KMS-11 (cell line): ENCODE data around the gene CPNE6.

Experiments
- H2AFZ ChIP-seq: fragments of 200-600 bp; sonication (generic); 2 replicates; pipeline ENCODE4 v1.6.1; 2016; ENCODE audit warnings: antibody characterized with exemption, mixed run types, low read depth
- H3K27ac ChIP-seq: fragments of 200-600 bp; sonication (generic); 2 replicates; pipeline ENCODE4 v1.6.1; 2016; ENCODE audit warnings: mild to moderate bottlenecking, mixed run types
- H3K27me3 ChIP-seq: fragments of 200-600 bp; sonication (generic); 2 replicates; pipeline ENCODE4 v1.6.1; 2017; ENCODE audit warnings: mild to moderate bottlenecking, low read depth, mixed run types, moderate library complexity; ENCODE audit not compliant: insufficient read depth
- H3K36me3 ChIP-seq: fragments of 200-600 bp; sonication (generic); 2 replicates; pipeline ENCODE4 v1.6.1; 2017; ENCODE audit warnings: mild to moderate bottlenecking, mixed run types; ENCODE audit not compliant: insufficient read depth
- H3K4me1 ChIP-seq: fragments of 200-600 bp; sonication (generic); 2 replicates; pipeline ENCODE4 v1.6.1; 2016; ENCODE audit warnings: mild to moderate bottlenecking, low read depth, mixed run types; ENCODE audit not compliant: poor library complexity, severe bottlenecking
- H3K4me2 ChIP-seq: fragments of 200-600 bp; sonication (generic); 2 replicates; pipeline ENCODE4 v1.7.0; 2016; ENCODE audit warnings: mild to moderate bottlenecking, mixed run types
- H3K4me3 ChIP-seq: fragments of 200-600 bp; sonication (generic); IDR thresholded peaks from 2 replicates; pipeline ENCODE4 v1.6.1; 2017; ENCODE audit warnings: low read depth, low read length, mixed read lengths; ENCODE audit not compliant: insufficient read depth
- H3K79me2 ChIP-seq: fragments of 200-600 bp; sonication (generic); 2 replicates; pipeline ENCODE4 v1.6.1; 2016; ENCODE audit warnings: low read depth, mixed run types; ENCODE audit not compliant: insufficient read depth
- H3K9ac ChIP-seq: fragments of 200-600 bp; sonication (generic); 2 replicates; pipeline ENCODE4 v1.6.1; 2016; ENCODE audit warnings: mild to moderate bottlenecking, mixed run types
- H4K20me1 ChIP-seq: fragments of 200-600 bp; sonication (generic); 2 replicates; pipeline ENCODE4 v1.6.1; 2016; ENCODE audit warnings: mild to moderate bottlenecking, mixed run types; ENCODE audit not compliant: insufficient read depth
- CTCF ChIP-seq: fragments of 200-600 bp; sonication (generic); conservative IDR thresholded peaks from 2 replicates; pipeline ENCODE4 v1.6.1; 2017; ENCODE audit warnings: low read depth, mild to moderate bottlenecking, antibody characterized with exemption, low read length, moderate library complexity, mixed read lengths

CPNE6 gene

GRCh38 chr14:24070285-24071143 lies 848 bp upstream of the CPNE6 start:
- TF ChIP-seq CTCF = no peak
- no peaks in the 10 kb centered on the region for H3K79me2 ChIP-seq
- no peaks in the 10 kb centered on the region for H3K27me3 ChIP-seq
- no peaks in the 10 kb centered on the region for H4K20me1 ChIP-seq
- no peaks in the 10 kb centered on the region for H3K4me1 ChIP-seq
- no peak overlapping the region for H2AFZ ChIP-seq
- H3K4me3 ChIP-seq = no peak overlapping the region
- no peak overlapping the region for H3K4me2 ChIP-seq
- no peaks in the 10 kb centered on the region for H3K36me3 ChIP-seq
- H3K9ac ChIP-seq = no peak overlapping the region
- no peak overlapping the region for H3K27ac ChIP-seq

GRCh38 chr14:24071836-24072430 lies 571 bp downstream of the CPNE6 start:
- Histone ChIP-seq H3K4me1 (no peaks in the 10 kb centered on the region), H4K20me1 (no peaks in the 10 kb centered on the region), H3K9ac (no peak overlapping the region), H3K36me3 (no peaks in the 10 kb centered on the region), H2AFZ (no peak overlapping the region), H3K79me2 (no peaks in the 10 kb centered on the region), H3K27ac (no peak overlapping the region), H3K4me3 (no peak overlapping the region), H3K4me2 (no peak overlapping the region), H3K27me3 (no peaks in the 10 kb centered on the region)
- no peak for TF ChIP-seq CTCF

- TF ChIP-seq CTCF = no peak
- no peak overlapping the region for H3K4me2 ChIP-seq
- no peak overlapping the region for H3K27ac ChIP-seq
- no peak overlapping the region for H2AFZ ChIP-seq
- no peaks in the 10 kb centered on the region for H4K20me1 ChIP-seq
- no peak overlapping the region for H3K4me3 ChIP-seq
- no peaks in the 10 kb centered on the region for H3K4me1 ChIP-seq
- no peaks in the 10 kb centered on the region for H3K36me3 ChIP-seq
- no peak overlapping the region for H3K9ac ChIP-seq
- H3K79me2 ChIP-seq = no peaks in the 10 kb centered on the region
- no peaks in the 10 kb centered on the region for H3K27me3 ChIP-seq
These were observed 1.1 kb downstream of the CPNE6 start for GRCh38 chr14:24072436-24072835.

GRCh38 chr14:24072881-24073877 lies 1.8 kb downstream of the CPNE6 start:
- H3K9ac ChIP-seq = no peak overlapping the region
- no peaks in the 10 kb centered on the region for H3K36me3 ChIP-seq
- no peaks in the 10 kb centered on the region for H3K27me3 ChIP-seq
- TF ChIP-seq CTCF = no peak
- H3K79me2 ChIP-seq = no peaks in the 10 kb centered on the region
- no peak overlapping the region for H3K4me2 ChIP-seq
- H3K27ac ChIP-seq = no peak overlapping the region
- H3K4me3 ChIP-seq = no peak overlapping the region
- no peaks in the 10 kb centered on the region for H4K20me1 ChIP-seq
- no peaks in the 10 kb centered on the region for H3K4me1 ChIP-seq
- H2AFZ ChIP-seq = no peak overlapping the region
